Measurements from ENCODE around the gene BATF2.

Gene BATF2

GRCh38 chr11:64960719-64961118 is 36.1 kb downstream of the BATF2 start:
- DNase-seq, result no peak

GRCh38 chr11:64959498-64959897 is 37.3 kb downstream of the BATF2 start:
- no peak for DNase-seq

- DNase-seq, result no peak
These were observed 42.6 kb downstream of the BATF2 start for GRCh38 chr11:64954201-64954600.

- no peak for DNase-seq
These were observed 45.2 kb downstream of the BATF2 start for GRCh38 chr11:64951529-64951928.

- no peak for DNase-seq
These were observed 49.5 kb downstream of the BATF2 start for GRCh38 chr11:64947208-64947814.
